Ishikawa (cell line): Measurements from ENCODE around the gene ZEB2.

Source experiments
- CEBPB ChIP-seq: IDR thresholded peaks from 2 replicates; pipeline ENCODE4 v1.6.1; 2012
- CREB1 ChIP-seq: IDR thresholded peaks from 2 replicates; pipeline ENCODE4 v1.6.1; 2012; ENCODE audit warnings: low read depth
- EGR1 ChIP-seq: IDR thresholded peaks from 2 replicates; pipeline ENCODE4 v1.6.1; 2012
- EP300 ChIP-seq: IDR thresholded peaks from 2 replicates; pipeline ENCODE4 v1.6.1; 2012; ENCODE audit warnings: borderline replicate concordance
- FOXM1 ChIP-seq: IDR thresholded peaks from 2 replicates; pipeline ENCODE4 v1.6.1; 2012; ENCODE audit warnings: low read depth, borderline replicate concordance
- NFIC ChIP-seq: IDR thresholded peaks from 2 replicates; pipeline ENCODE4 v1.6.1; 2012
- RAD21 ChIP-seq: IDR thresholded peaks from 2 replicates; pipeline ENCODE4 v1.6.1; 2012; ENCODE audit warnings: low read depth
- TAF1 ChIP-seq: IDR thresholded peaks from 2 replicates; pipeline ENCODE4 v1.6.1; 2012; ENCODE audit warnings: low read depth, mild to moderate bottlenecking
- TCF12 ChIP-seq: IDR thresholded peaks from 2 replicates; pipeline ENCODE4 v1.6.1; 2012; ENCODE audit warnings: low read depth
- YY1 ChIP-seq: IDR thresholded peaks from 2 replicates; pipeline ENCODE4 v1.6.1; 2012; ENCODE audit warnings: low read depth
- TF ChIP-seq, protein P1 (sequence below): IDR thresholded peaks from 2 replicates; pipeline ENCODE4 v1.6.1; 2012
- TF ChIP-seq, protein P2 (sequence below): IDR thresholded peaks from 2 replicates; pipeline ENCODE4 v1.6.1; 2012; ENCODE audit warnings: low read depth, mild to moderate bottlenecking
- TF ChIP-seq, protein P3 (sequence below): IDR thresholded peaks from 2 replicates; pipeline ENCODE4 v1.6.1; 2012

DNA sequence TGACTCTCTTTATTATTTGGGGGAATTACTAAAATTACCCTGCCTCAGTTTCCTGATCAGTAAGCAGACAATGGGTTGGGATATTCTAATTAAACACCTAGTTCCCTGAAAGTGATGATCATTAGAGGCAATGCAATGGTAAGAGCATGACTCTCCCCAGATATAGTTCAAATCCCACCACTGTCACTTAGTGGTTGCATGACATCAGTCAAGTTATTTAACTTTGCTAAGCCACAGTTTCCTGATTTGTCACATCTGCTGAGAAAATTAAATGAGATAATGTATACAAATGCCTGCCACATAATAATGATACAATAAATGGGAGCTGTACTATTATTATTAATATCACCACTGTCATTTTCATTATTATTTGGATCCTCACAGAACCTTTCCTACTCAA is 29.9 kb downstream of the ZEB2 start:
- TF ChIP-seq, protein P1, sequence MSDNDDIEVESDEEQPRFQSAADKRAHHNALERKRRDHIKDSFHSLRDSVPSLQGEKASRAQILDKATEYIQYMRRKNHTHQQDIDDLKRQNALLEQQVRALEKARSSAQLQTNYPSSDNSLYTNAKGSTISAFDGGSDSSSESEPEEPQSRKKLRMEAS, result no peak
- TF ChIP-seq EP300 (no peak), RAD21 (no peak), YY1 (no peak), FOXM1 (no peak), CEBPB (no peak), TCF12 (no peak), EGR1 (no peak), TAF1 (no peak), CREB1 (no peak), NFIC (no peak)
- TF ChIP-seq, protein P2, sequence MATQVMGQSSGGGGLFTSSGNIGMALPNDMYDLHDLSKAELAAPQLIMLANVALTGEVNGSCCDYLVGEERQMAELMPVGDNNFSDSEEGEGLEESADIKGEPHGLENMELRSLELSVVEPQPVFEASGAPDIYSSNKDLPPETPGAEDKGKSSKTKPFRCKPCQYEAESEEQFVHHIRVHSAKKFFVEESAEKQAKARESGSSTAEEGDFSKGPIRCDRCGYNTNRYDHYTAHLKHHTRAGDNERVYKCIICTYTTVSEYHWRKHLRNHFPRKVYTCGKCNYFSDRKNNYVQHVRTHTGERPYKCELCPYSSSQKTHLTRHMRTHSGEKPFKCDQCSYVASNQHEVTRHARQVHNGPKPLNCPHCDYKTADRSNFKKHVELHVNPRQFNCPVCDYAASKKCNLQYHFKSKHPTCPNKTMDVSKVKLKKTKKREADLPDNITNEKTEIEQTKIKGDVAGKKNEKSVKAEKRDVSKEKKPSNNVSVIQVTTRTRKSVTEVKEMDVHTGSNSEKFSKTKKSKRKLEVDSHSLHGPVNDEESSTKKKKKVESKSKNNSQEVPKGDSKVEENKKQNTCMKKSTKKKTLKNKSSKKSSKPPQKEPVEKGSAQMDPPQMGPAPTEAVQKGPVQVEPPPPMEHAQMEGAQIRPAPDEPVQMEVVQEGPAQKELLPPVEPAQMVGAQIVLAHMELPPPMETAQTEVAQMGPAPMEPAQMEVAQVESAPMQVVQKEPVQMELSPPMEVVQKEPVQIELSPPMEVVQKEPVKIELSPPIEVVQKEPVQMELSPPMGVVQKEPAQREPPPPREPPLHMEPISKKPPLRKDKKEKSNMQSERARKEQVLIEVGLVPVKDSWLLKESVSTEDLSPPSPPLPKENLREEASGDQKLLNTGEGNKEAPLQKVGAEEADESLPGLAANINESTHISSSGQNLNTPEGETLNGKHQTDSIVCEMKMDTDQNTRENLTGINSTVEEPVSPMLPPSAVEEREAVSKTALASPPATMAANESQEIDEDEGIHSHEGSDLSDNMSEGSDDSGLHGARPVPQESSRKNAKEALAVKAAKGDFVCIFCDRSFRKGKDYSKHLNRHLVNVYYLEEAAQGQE, result no peak
- TF ChIP-seq, protein P3, sequence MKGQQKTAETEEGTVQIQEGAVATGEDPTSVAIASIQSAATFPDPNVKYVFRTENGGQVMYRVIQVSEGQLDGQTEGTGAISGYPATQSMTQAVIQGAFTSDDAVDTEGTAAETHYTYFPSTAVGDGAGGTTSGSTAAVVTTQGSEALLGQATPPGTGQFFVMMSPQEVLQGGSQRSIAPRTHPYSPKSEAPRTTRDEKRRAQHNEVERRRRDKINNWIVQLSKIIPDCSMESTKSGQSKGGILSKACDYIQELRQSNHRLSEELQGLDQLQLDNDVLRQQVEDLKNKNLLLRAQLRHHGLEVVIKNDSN, result no peak
